ENCODE data around the gene AHNAK. TPM values are rescaled to one million over a fixed set of nuclear protein-coding genes. Genes with fewer than 3 reads are reported as not detected.
"Not testable (repeated sequence)": the region's sequence is repeated elsewhere in the genome, so short reads cannot be mapped to it uniquely, and the experiment has no call there.

AHNAK gene
- total RNA-seq, 1 donor from 2014 or later = 359 TPM

- intact Hi-C loops (cut with micrococcal nuclease) = loop anchor here (1.0 kb wide), 6 partner anchors 16 to 1144 kb away; partner anchors contain the start of genes CPSF7, STX5 and TEX54
Measured at GRCh38 chr11:62573006-62573591, 26.5 kb upstream of the AHNAK start.

GRCh38 chr11:62572431-62572830 is 25.8 kb upstream of the AHNAK start:
- intact Hi-C loops (cut with micrococcal nuclease) = no loop called here

- intact Hi-C loops (cut with micrococcal nuclease) = not testable (repeated sequence)
Measured at GRCh38 chr11:62571493-62571892, 24.9 kb upstream of the AHNAK start.

GRCh38 chr11:62570903-62571302 is 24.3 kb upstream of the AHNAK start:
- intact Hi-C loops (cut with micrococcal nuclease) = not testable (repeated sequence)

GRCh38 chr11:62569611-62570010 is 23.0 kb upstream of the AHNAK start:
- intact Hi-C loops (cut with micrococcal nuclease) = no loop called here

GRCh38 chr11:62567018-62567633 is 20.5 kb upstream of the AHNAK start:
- intact Hi-C loops (cut with micrococcal nuclease) = no loop called here

- intact Hi-C loops (cut with micrococcal nuclease) = no loop called here
Measured at GRCh38 chr11:62566247-62566646, 19.6 kb upstream of the AHNAK start.

GRCh38 chr11:62565100-62565802 is 18.6 kb upstream of the AHNAK start:
- intact Hi-C loops (cut with micrococcal nuclease) = no loop called here

GRCh38 chr11:62561677-62562230 is 15.1 kb upstream of the AHNAK start:
- intact Hi-C loops (cut with micrococcal nuclease) = not testable (repeated sequence)

- intact Hi-C loops (cut with micrococcal nuclease) = loop anchor here (1.0 kb wide), 2 partner anchors 136 to 165 kb away; no protein-coding TSS in a partner anchor
Measured at GRCh38 chr11:62560566-62561103, 14.0 kb upstream of the AHNAK start.

- intact Hi-C loops (cut with micrococcal nuclease) = loop anchor here (1.0 to 10.0 kb wide), 5 partner anchors 135 to 765 kb away; partner anchors contain the start of genes FEN1, INCENP, SLC3A2 and TMEM258
Measured at GRCh38 chr11:62559626-62560025, 13.0 kb upstream of the AHNAK start.

- intact Hi-C loops (cut with micrococcal nuclease) = loop anchor here (5.0 to 10.0 kb wide), 3 partner anchors 323 to 764 kb away; partner anchors contain the start of genes FEN1, INCENP, SLC3A2 and TMEM258
Measured at GRCh38 chr11:62559204-62559603, 12.6 kb upstream of the AHNAK start.

- intact Hi-C loops (cut with micrococcal nuclease) = loop anchor here (5.0 to 10.0 kb wide), 3 partner anchors 324 to 764 kb away; partner anchors contain the start of genes FEN1, INCENP, SLC3A2 and TMEM258
Measured at GRCh38 chr11:62558669-62559068, 12.1 kb upstream of the AHNAK start.

GRCh38 chr11:62556875-62557631 is 10.4 kb upstream of the AHNAK start:
- intact Hi-C loops (cut with micrococcal nuclease) = loop anchor here (1.0 to 10.0 kb wide), 10 partner anchors 11 to 1224 kb away; partner anchors contain the start of genes AHNAK, DDB1, EEF1G and FEN1

- intact Hi-C loops (cut with micrococcal nuclease) = loop anchor here (1.0 to 10.0 kb wide), 7 partner anchors 10 to 1223 kb away; partner anchors contain the start of genes AHNAK, DDB1, FEN1 and INCENP
Measured at GRCh38 chr11:62556108-62556874, 9.7 kb upstream of the AHNAK start.

- intact Hi-C loops (cut with micrococcal nuclease) = loop anchor here (1.0 to 10.0 kb wide), 7 partner anchors 9 to 1223 kb away; partner anchors contain the start of genes AHNAK, DDB1, FEN1 and INCENP
Measured at GRCh38 chr11:62555464-62556107, 9.0 kb upstream of the AHNAK start.

- intact Hi-C loops (cut with micrococcal nuclease) = loop anchor here (5.0 to 10.0 kb wide), 3 partner anchors 328 to 760 kb away; partner anchors contain the start of genes FEN1, INCENP, SLC3A2 and TMEM258
Measured at GRCh38 chr11:62554387-62555167, 8.0 kb upstream of the AHNAK start.

- intact Hi-C loops (cut with micrococcal nuclease) = loop anchor here (10.0 kb wide), 1 partner anchor 759 kb away; the partner anchor contains the start of genes FEN1 and TMEM258
Measured at GRCh38 chr11:62553839-62554361, 7.3 kb upstream of the AHNAK start.

Data from T-helper 1 cell treated with Interleukin-12 subunit alpha and Interleukin-12 subunit beta and Interleukin-4 antibody, amounts not matched to agents 30 ng/mL and 1 ng/mL, for 36 hours (primary cell).